PC-3 (cell line): Measurements from ENCODE around the gene VWA8. TPM values are rescaled to one million over a fixed set of nuclear protein-coding genes. Genes with fewer than 3 reads are reported as not detected.

ENCODE experiments used
- ATAC-seq: fragments of 200-7000 bp; cut with Tn5 transposase; 2 replicates; pipeline ENCODE4 v1.9.1; 2020; ENCODE audit warnings: mild to moderate bottlenecking, moderate library complexity
- BruUV-seq: library from RNA; stranded (reverse); fragments of 400-500 nt; replicated peaks from 2 replicates; lab custom pipeline; 2021; lab: Mats Ljungman, UMichigan
- CTCF ChIA-PET: fragments of 300-600 bp; sonication (Branson Sonifier 250); formaldehyde crosslinking; loops from one replicate; lab custom pipeline; 2022; ENCODE audit warnings: antibody characterized with exemption; lab: Charles Lee
- POLR2A ChIA-PET: fragments of 300-600 bp; sonication (Branson Sonifier 250); formaldehyde crosslinking; loops from one replicate; lab custom pipeline; 2022; ENCODE audit warnings: antibody characterized with exemption; ENCODE audit not compliant: unreplicated experiment; lab: Charles Lee
- DNase-seq: peaks from one replicate; pipeline ENCODE4 v3.0.0-alpha.2; 2015
- H2AFZ ChIP-seq: fragments of 300-600 bp; sonication (generic); 2 replicates; pipeline ENCODE4 v1.6.0; 2016; ENCODE audit warnings: antibody characterized with exemption, low read length
- H3F3A ChIP-seq: fragments of 300-600 bp; sonication (generic); one replicate; pipeline ENCODE4 v1.6.0; 2017; ENCODE audit warnings: antibody characterized with exemption, low read length, control low read depth, mild to moderate bottlenecking; ENCODE audit not compliant: unreplicated experiment
- H3K27ac ChIP-seq: fragments of 300-600 bp; sonication (generic); 2 replicates; pipeline ENCODE4 v1.5.1; 2016; ENCODE audit warnings: mild to moderate bottlenecking, low read length
- H3K27me3 ChIP-seq: fragments of 300-600 bp; sonication (generic); 2 replicates; pipeline ENCODE4 v1.6.1; 2016; ENCODE audit warnings: low read length, mixed read lengths
- H3K36me3 ChIP-seq: fragments of 300-600 bp; sonication (generic); 2 replicates; pipeline ENCODE4 v1.6.1; 2016; ENCODE audit warnings: low read depth, mixed run types, low read length, mixed read lengths
- H3K4me1 ChIP-seq: fragments of 300-600 bp; sonication (generic); 2 replicates; pipeline ENCODE4 v1.5.1; 2016; ENCODE audit warnings: low read length; ENCODE audit not compliant: insufficient read depth
- H3K4me2 ChIP-seq: fragments of 300-600 bp; sonication (generic); 2 replicates; pipeline ENCODE4 v1.6.0; 2016; ENCODE audit warnings: low read length
- H3K4me3 ChIP-seq: fragments of 300-600 bp; sonication (generic); 2 replicates; pipeline ENCODE4 v1.5.1; 2016; ENCODE audit warnings: mild to moderate bottlenecking, low read length, mixed read lengths
- H3K79me2 ChIP-seq: fragments of 300-600 bp; sonication (generic); 2 replicates; pipeline ENCODE4 v1.6.1; 2017; ENCODE audit warnings: low read length, mixed read lengths
- H3K9ac ChIP-seq: fragments of 300-600 bp; sonication (generic); 2 replicates; pipeline ENCODE4 v1.6.0; 2016; ENCODE audit warnings: mild to moderate bottlenecking, low read length
- H3K9me2 ChIP-seq: fragments of 300-600 bp; sonication (generic); replicated peaks from 2 replicates; pipeline ENCODE4 v1.6.1; 2016; ENCODE audit warnings: mixed run types, low read length, mixed read lengths
- H3K9me3 ChIP-seq: fragments of 300-600 bp; sonication (generic); 2 replicates; pipeline ENCODE4 v1.6.1; 2016; ENCODE audit warnings: low read length, mixed read lengths
- H4K20me1 ChIP-seq: fragments of 300-600 bp; sonication (generic); 2 replicates; pipeline ENCODE4 v1.6.1; 2016; ENCODE audit warnings: low read length, mixed read lengths
- CTCF ChIP-seq: fragments of 300-600 bp; sonication (generic); conservative IDR thresholded peaks from 2 replicates; pipeline ENCODE4 v1.5.1; 2017; ENCODE audit warnings: antibody characterized with exemption, low read depth, mild to moderate bottlenecking, low read length
- EZH2 ChIP-seq: fragments of 300-600 bp; sonication (generic); IDR thresholded peaks from one replicate; pipeline ENCODE4 v1.6.1; 2017; ENCODE audit warnings: antibody characterized with exemption, mild to moderate bottlenecking, low read length; ENCODE audit not compliant: unreplicated experiment
- EZH2phosphoT487 ChIP-seq: fragments of 300-600 bp; sonication (generic); IDR thresholded peaks from 2 replicates; pipeline ENCODE4 v1.6.1; 2018; ENCODE audit warnings: mild to moderate bottlenecking, antibody characterized with exemption, low read length, borderline replicate concordance
- intact Hi-C: fragments of 100-400 bp; cut with micrococcal nuclease; formaldehyde crosslinking; loops from 2 replicates; pipeline ENCODE4 v1.9.0; 2023
- total RNA-seq: library from RNA; depleted of rRNA; stranded (reverse); fragments of >200 nt; gene quantifications from 2 replicates; pipeline ENCODE4 v1.2.3, GENCODE V29; 2014

Gene VWA8
- total RNA-seq, 1 experiment from 2014 or later = 10.0 TPM

GRCh38 chr13:41802684-41803444 is 158.0 kb downstream of the VWA8 start:
- Histone ChIP-seq H4K20me1 (no peaks in the 10 kb centered on the region), H3K36me3 (peaks cover 18% of the 10 kb centered on the region), H3K9me3 (no peaks in the 10 kb centered on the region), H3K27ac (peak overlapping the region; percentile 26; the same call in 1 of the 2 replicates), H3K79me2 (no peaks in the 10 kb centered on the region), H3K27me3 (no peaks in the 10 kb centered on the region), H3K4me3 (no peak overlapping the region), H3F3A (no peaks in the 10 kb centered on the region), H3K9me2 (no peaks in the 10 kb centered on the region), H3K9ac (no peak overlapping the region), H3K4me2 (no peak overlapping the region), H3K4me1 (peaks cover 6% of the 10 kb centered on the region; the same call in 1 of the 2 replicates), H2AFZ (no peak overlapping the region)
- POLR2A ChIA-PET = no interaction called here
- no TSS peak for BruUV-seq
- no peak for ATAC-seq
- CTCF ChIA-PET = no interaction called here
- intact Hi-C loops = no loop called here
- DNase-seq = peak; percentile 49
- TF ChIP-seq CTCF = no peak
- no peak for TF ChIP-seq EZH2phosphoT487
- no peak for TF ChIP-seq EZH2

- H3K36me3 ChIP-seq = peaks cover 18% of the 10 kb centered on the region
- H3K9ac ChIP-seq = no peak overlapping the region
- peaks cover 6% of the 10 kb centered on the region; the same call in 1 of the 2 replicates for H3K4me1 ChIP-seq
- H3K4me2 ChIP-seq = no peak overlapping the region
- BruUV-seq = no TSS peak
- no peaks in the 10 kb centered on the region for H3K27me3 ChIP-seq
- ChIA-PET POLR2A (no interaction called here), CTCF (no interaction called here)
- H2AFZ ChIP-seq = no peak overlapping the region
- no peaks in the 10 kb centered on the region for H3F3A ChIP-seq
- ATAC-seq (no peak), DNase-seq (no peak)
- H3K9me3 ChIP-seq = no peaks in the 10 kb centered on the region
- no peak overlapping the region for H3K4me3 ChIP-seq
- no peaks in the 10 kb centered on the region for H4K20me1 ChIP-seq
- H3K79me2 ChIP-seq = no peaks in the 10 kb centered on the region
- TF ChIP-seq CTCF (no peak), EZH2 (no peak), EZH2phosphoT487 (no peak)
- intact Hi-C loops = no loop called here
- H3K9me2 ChIP-seq = no peaks in the 10 kb centered on the region
- no peak overlapping the region for H3K27ac ChIP-seq
Measured at GRCh38 chr13:41802043-41802683, 158.7 kb downstream of the VWA8 start.

GRCh38 chr13:41791056-41791455 is 169.9 kb downstream of the VWA8 start:
- intact Hi-C loops = no loop called here
- no peaks in the 10 kb centered on the region for H3K27me3 ChIP-seq
- no peaks in the 10 kb centered on the region for H3K79me2 ChIP-seq
- no peak overlapping the region for H3K4me2 ChIP-seq
- ChIA-PET CTCF (no interaction called here), POLR2A (no interaction called here)
- H2AFZ ChIP-seq = no peak overlapping the region
- H3F3A ChIP-seq = no peaks in the 10 kb centered on the region
- no peaks in the 10 kb centered on the region for H3K36me3 ChIP-seq
- no peaks in the 10 kb centered on the region for H4K20me1 ChIP-seq
- H3K4me3 ChIP-seq = no peak overlapping the region
- H3K9me3 ChIP-seq = no peaks in the 10 kb centered on the region
- ATAC-seq = no peak
- H3K4me1 ChIP-seq = 0 out of 2 replicates have a peak, but pooled peaks cover under 1% of the 10 kb centered on the region
- H3K27ac ChIP-seq = no peak overlapping the region
- H3K9me2 ChIP-seq = no peaks in the 10 kb centered on the region
- DNase-seq = no peak
- TF ChIP-seq EZH2 (no peak), CTCF (no peak), EZH2phosphoT487 (no peak)
- no TSS peak for BruUV-seq
- no peak overlapping the region for H3K9ac ChIP-seq
